ENCODE results near the gene SLC8A1. TPM values are rescaled to one million over a fixed set of nuclear protein-coding genes. Genes with fewer than 3 reads are reported as not detected.

SLC8A1 gene
- total and polyA plus RNA-seq, 2 donors = 0.46 to 20.4 TPM

DNA sequence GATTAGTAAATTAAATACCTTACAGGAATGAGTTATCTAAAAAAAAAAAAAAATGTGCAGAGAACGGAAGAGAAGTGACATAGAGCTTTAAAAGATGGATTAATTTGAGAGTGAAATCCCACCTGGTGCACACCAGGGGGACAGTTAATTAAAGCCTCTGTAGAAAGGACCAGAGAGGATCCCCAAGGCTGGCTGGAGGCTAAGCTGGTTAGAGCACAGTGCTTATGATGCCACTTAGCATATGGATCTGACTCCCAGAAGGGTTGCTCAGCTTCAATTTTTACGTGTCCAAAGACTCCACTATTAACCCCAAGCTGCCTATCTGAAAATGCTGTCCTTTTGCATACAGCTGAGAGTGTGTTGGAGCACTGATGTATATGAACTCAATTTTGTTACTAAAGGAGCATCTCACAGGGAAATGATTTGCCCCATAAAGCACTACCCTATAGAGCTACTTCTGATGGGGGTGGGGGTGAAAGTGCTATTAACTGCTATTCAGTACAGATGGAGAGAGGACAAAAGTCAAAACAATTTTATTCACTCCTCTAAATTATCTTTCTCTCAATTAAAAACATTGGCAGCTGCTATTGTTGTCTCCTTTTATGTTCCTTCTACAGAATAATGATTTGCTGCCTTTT lies 15.2 kb upstream of the SLC8A1 start:
- H3K27ac ChIP-seq (ENCODE audit: low read depth in 1 of 2, low read length in 1 of 2) = no peak overlapping the region
- DNase-seq (ENCODE audit: low read depth in 6 of 9, low spot score in 9 of 9) = no peak
- H3K4me3 ChIP-seq (ENCODE audit: low read length in 2 of 2) = no peak overlapping the region
- no peaks in the 10 kb centered on the region for H3K27me3 ChIP-seq (ENCODE audit: control insufficient read depth in 2 of 2, insufficient read depth in 1 of 2, low read length in 1 of 2)
- no peaks in the 10 kb centered on the region for H3K36me3 ChIP-seq (ENCODE audit: control insufficient read depth in 2 of 2, insufficient read depth in 2 of 2, low read length in 1 of 2)
- WGBS = 97% methylated on average over 2 of the region's 2 CpGs
- H3K9me3 ChIP-seq (ENCODE audit: control insufficient read depth in 2 of 2, insufficient read depth in 1 of 2, low read length in 1 of 2) = no peaks in the 10 kb centered on the region
- H3K4me1 ChIP-seq (ENCODE audit: control insufficient read depth in 2 of 2, insufficient read depth in 2 of 2, low read length in 2 of 2) = no peaks in the 10 kb centered on the region

DNA sequence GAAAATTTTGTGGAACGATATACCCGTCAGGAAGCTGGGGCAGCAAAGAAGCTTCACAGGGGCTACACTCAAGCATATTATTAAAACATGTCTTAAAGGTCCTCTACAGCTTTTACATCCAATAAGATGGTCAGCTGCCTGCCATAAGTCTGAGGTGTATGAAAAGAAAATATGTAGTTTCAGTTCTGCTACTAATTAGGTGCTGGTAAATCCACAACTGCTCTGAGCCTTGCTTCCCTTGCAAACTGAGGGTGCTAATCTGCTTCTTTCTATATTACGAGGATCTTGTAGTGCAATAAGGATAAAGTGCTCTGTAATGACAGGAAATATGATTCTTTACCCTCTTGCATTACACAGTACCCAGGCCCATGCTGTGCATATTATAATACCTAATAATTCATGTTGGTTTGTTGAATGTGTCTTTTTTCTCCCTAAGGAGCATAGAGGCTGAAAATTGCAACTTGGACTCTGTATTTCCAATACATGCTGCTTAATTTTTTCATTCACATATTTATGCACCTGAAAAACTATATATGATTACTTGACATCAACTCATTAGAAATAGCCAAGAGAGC lies 14.5 kb upstream of the SLC8A1 start:
- 99% methylated on average over 3 of the region's 3 CpGs for WGBS
- Histone ChIP-seq H3K9me3 (ENCODE audit: control insufficient read depth in 2 of 2, insufficient read depth in 1 of 2, low read length in 1 of 2) (no peaks in the 10 kb centered on the region), H3K4me3 (ENCODE audit: low read length in 2 of 2) (no peak overlapping the region), H3K4me1 (ENCODE audit: control insufficient read depth in 2 of 2, insufficient read depth in 2 of 2, low read length in 2 of 2) (no peaks in the 10 kb centered on the region), H3K36me3 (ENCODE audit: control insufficient read depth in 2 of 2, insufficient read depth in 2 of 2, low read length in 1 of 2) (no peaks in the 10 kb centered on the region), H3K27me3 (ENCODE audit: control insufficient read depth in 2 of 2, insufficient read depth in 1 of 2, low read length in 1 of 2) (no peaks in the 10 kb centered on the region), H3K27ac (ENCODE audit: low read depth in 1 of 2, low read length in 1 of 2) (no peak overlapping the region)
- no peak for DNase-seq (ENCODE audit: low read depth in 6 of 9, low spot score in 9 of 9)

DNA sequence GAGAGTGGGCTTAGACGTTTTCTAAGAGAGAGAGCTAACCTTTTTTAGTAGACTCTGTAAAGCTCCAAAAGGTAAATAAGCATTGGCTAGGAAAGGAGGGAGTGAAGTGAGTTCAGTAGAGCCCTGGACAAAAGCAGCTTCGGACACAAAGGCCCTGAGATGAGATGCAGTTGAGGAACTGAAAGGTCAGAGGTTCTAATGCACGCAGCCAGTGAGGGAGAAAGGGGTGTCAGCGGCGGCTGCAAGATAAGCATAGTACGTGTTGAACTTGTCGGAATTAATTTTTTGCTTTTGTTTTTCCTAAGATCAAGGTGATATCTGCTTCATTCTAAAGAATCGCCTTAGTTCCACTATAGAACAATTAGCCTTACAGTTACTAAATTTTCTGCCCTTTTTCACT lies 11.2 kb upstream of the SLC8A1 start:
- H3K36me3 ChIP-seq (ENCODE audit: control insufficient read depth in 2 of 2, insufficient read depth in 2 of 2, low read length in 1 of 2) = no peaks in the 10 kb centered on the region
- H3K4me1 ChIP-seq (ENCODE audit: control insufficient read depth in 2 of 2, insufficient read depth in 2 of 2, low read length in 2 of 2) = no peaks in the 10 kb centered on the region
- H3K9me3 ChIP-seq (ENCODE audit: control insufficient read depth in 2 of 2, insufficient read depth in 1 of 2, low read length in 1 of 2) = no peaks in the 10 kb centered on the region
- H3K27ac ChIP-seq (ENCODE audit: low read depth in 1 of 2, low read length in 1 of 2) = no peak overlapping the region
- 96% methylated on average over 8 of the region's 8 CpGs for WGBS
- no peak for DNase-seq (ENCODE audit: low read depth in 6 of 9, low spot score in 9 of 9)
- no peak overlapping the region for H3K4me3 ChIP-seq (ENCODE audit: low read length in 2 of 2)
- no peaks in the 10 kb centered on the region for H3K27me3 ChIP-seq (ENCODE audit: control insufficient read depth in 2 of 2, insufficient read depth in 1 of 2, low read length in 1 of 2)

- no peaks in the 10 kb centered on the region for H3K9me3 ChIP-seq (ENCODE audit: control insufficient read depth in 2 of 2, insufficient read depth in 1 of 2, low read length in 1 of 2)
- no peaks in the 10 kb centered on the region for H3K36me3 ChIP-seq (ENCODE audit: control insufficient read depth in 2 of 2, insufficient read depth in 2 of 2, low read length in 1 of 2)
- peaks cover 0 to under 1% of the 10 kb centered on the region in 2 donors for H3K27me3 ChIP-seq (ENCODE audit: control insufficient read depth in 2 of 2, insufficient read depth in 1 of 2, low read length in 1 of 2)
- no peak overlapping the region for H3K4me3 ChIP-seq (ENCODE audit: low read length in 2 of 2)
- H3K27ac ChIP-seq (ENCODE audit: low read depth in 1 of 2, low read length in 1 of 2) = no peak overlapping the region
- no peaks in the 10 kb centered on the region for H3K4me1 ChIP-seq (ENCODE audit: control insufficient read depth in 2 of 2, insufficient read depth in 2 of 2, low read length in 2 of 2)
- WGBS = 92% methylated on average over 6 of the region's 6 CpGs
- DNase-seq (ENCODE audit: low read depth in 6 of 9, low spot score in 9 of 9) = no peak
These were observed 6.4 kb upstream of the SLC8A1 start for GRCh38 chr2:40458271-40458794.

- Histone ChIP-seq H3K27ac (ENCODE audit: low read depth in 1 of 2, low read length in 1 of 2) (no peak overlapping the region), H3K4me1 (ENCODE audit: control insufficient read depth in 2 of 2, insufficient read depth in 2 of 2, low read length in 2 of 2) (no peaks in the 10 kb centered on the region), H3K36me3 (ENCODE audit: control insufficient read depth in 2 of 2, insufficient read depth in 2 of 2, low read length in 1 of 2) (no peaks in the 10 kb centered on the region), H3K27me3 (ENCODE audit: control insufficient read depth in 2 of 2, insufficient read depth in 1 of 2, low read length in 1 of 2) (peaks cover 0 to 5% of the 10 kb centered on the region in 2 donors), H3K9me3 (ENCODE audit: control insufficient read depth in 2 of 2, insufficient read depth in 1 of 2, low read length in 1 of 2) (no peaks in the 10 kb centered on the region), H3K4me3 (ENCODE audit: low read length in 2 of 2) (no peak overlapping the region)
- DNase-seq (ENCODE audit: low read depth in 6 of 9, low spot score in 9 of 9) = no peak
- 88% methylated on average over 5 of the region's 5 CpGs for WGBS
These were observed 5.9 kb upstream of the SLC8A1 start for GRCh38 chr2:40457837-40458236.

GRCh38 chr2:40457366-40457765 lies 5.5 kb upstream of the SLC8A1 start:
- Histone ChIP-seq H3K36me3 (ENCODE audit: control insufficient read depth in 2 of 2, insufficient read depth in 2 of 2, low read length in 1 of 2) (no peaks in the 10 kb centered on the region), H3K27ac (ENCODE audit: low read depth in 1 of 2, low read length in 1 of 2) (no peak overlapping the region), H3K27me3 (ENCODE audit: control insufficient read depth in 2 of 2, insufficient read depth in 1 of 2, low read length in 1 of 2) (peaks cover 0 to 10% of the 10 kb centered on the region in 2 donors), H3K9me3 (ENCODE audit: control insufficient read depth in 2 of 2, insufficient read depth in 1 of 2, low read length in 1 of 2) (no peaks in the 10 kb centered on the region), H3K4me3 (ENCODE audit: low read length in 2 of 2) (no peak overlapping the region), H3K4me1 (ENCODE audit: control insufficient read depth in 2 of 2, insufficient read depth in 2 of 2, low read length in 2 of 2) (peaks cover 0 to 3% of the 10 kb centered on the region in 2 donors)
- no peak for DNase-seq (ENCODE audit: low read depth in 6 of 9, low spot score in 9 of 9)
- WGBS = 95% methylated on average over 3 of the region's 3 CpGs

GRCh38 chr2:40456926-40457325 lies 5.0 kb upstream of the SLC8A1 start:
- H3K9me3 ChIP-seq (ENCODE audit: control insufficient read depth in 2 of 2, insufficient read depth in 1 of 2, low read length in 1 of 2) = no peaks in the 10 kb centered on the region
- H3K36me3 ChIP-seq (ENCODE audit: control insufficient read depth in 2 of 2, insufficient read depth in 2 of 2, low read length in 1 of 2) = no peaks in the 10 kb centered on the region
- peaks cover 0 to 13% of the 10 kb centered on the region in 2 donors for H3K27me3 ChIP-seq (ENCODE audit: control insufficient read depth in 2 of 2, insufficient read depth in 1 of 2, low read length in 1 of 2)
- no peak overlapping the region for H3K4me3 ChIP-seq (ENCODE audit: low read length in 2 of 2)
- no peak for DNase-seq (ENCODE audit: low read depth in 6 of 9, low spot score in 9 of 9)
- H3K27ac ChIP-seq (ENCODE audit: low read depth in 1 of 2, low read length in 1 of 2) = no peak overlapping the region
- H3K4me1 ChIP-seq (ENCODE audit: control insufficient read depth in 2 of 2, insufficient read depth in 2 of 2, low read length in 2 of 2) = peaks cover 0 to 5% of the 10 kb centered on the region in 2 donors
- 96% methylated on average over 2 of the region's 2 CpGs for WGBS

GRCh38 chr2:40455661-40456060 lies 3.8 kb upstream of the SLC8A1 start:
- no peak for DNase-seq (ENCODE audit: low read depth in 6 of 9, low spot score in 9 of 9)
- 69% methylated on average over 5 of the region's 5 CpGs for WGBS
- Histone ChIP-seq H3K9me3 (ENCODE audit: control insufficient read depth in 2 of 2, insufficient read depth in 1 of 2, low read length in 1 of 2) (no peaks in the 10 kb centered on the region), H3K27me3 (ENCODE audit: control insufficient read depth in 2 of 2, insufficient read depth in 1 of 2, low read length in 1 of 2) (peaks cover 0 to 25% of the 10 kb centered on the region in 2 donors), H3K36me3 (ENCODE audit: control insufficient read depth in 2 of 2, insufficient read depth in 2 of 2, low read length in 1 of 2) (no peaks in the 10 kb centered on the region), H3K27ac (ENCODE audit: low read depth in 1 of 2, low read length in 1 of 2) (no peak overlapping the region), H3K4me1 (ENCODE audit: control insufficient read depth in 2 of 2, insufficient read depth in 2 of 2, low read length in 2 of 2) (peaks cover under 1 to 16% of the 10 kb centered on the region in 2 donors), H3K4me3 (ENCODE audit: low read length in 2 of 2) (no peak overlapping the region)

DNA sequence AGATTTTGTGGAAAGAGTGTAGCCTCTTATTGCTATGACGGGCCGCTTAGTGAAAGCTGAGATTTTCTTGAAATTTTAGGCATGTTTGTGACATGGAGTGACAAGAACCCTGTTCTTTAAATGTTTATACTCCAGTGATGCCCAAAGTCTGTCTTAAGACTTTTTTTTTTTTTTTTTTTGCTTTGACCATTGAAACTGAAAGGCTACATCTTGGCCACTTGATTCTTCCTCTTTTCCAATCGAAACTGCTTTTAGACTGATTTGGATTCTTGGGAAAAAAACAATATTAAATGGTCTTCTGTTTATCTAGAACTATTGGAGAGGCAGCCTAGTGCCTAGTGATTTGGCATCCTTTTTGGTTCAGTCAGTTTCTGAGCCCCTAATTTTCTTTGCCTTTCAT lies 2.4 kb upstream of the SLC8A1 start:
- DNase-seq (ENCODE audit: low read depth in 6 of 9, low spot score in 9 of 9) = no peak
- Histone ChIP-seq H3K4me3 (ENCODE audit: low read length in 2 of 2) (no peak overlapping the region), H3K4me1 (ENCODE audit: control insufficient read depth in 2 of 2, insufficient read depth in 2 of 2, low read length in 2 of 2) (peaks cover 6 to 22% of the 10 kb centered on the region in 2 donors), H3K36me3 (ENCODE audit: control insufficient read depth in 2 of 2, insufficient read depth in 2 of 2, low read length in 1 of 2) (no peaks in the 10 kb centered on the region), H3K27me3 (ENCODE audit: control insufficient read depth in 2 of 2, insufficient read depth in 1 of 2, low read length in 1 of 2) (peaks cover 0 to 34% of the 10 kb centered on the region in 2 donors), H3K9me3 (ENCODE audit: control insufficient read depth in 2 of 2, insufficient read depth in 1 of 2, low read length in 1 of 2) (no peaks in the 10 kb centered on the region), H3K27ac (ENCODE audit: low read depth in 1 of 2, low read length in 1 of 2) (no peak overlapping the region)
- WGBS = 98% methylated on average over 3 of the region's 3 CpGs

Data from thymus (tissue), 11 donors.